Measurements from ENCODE around the gene STX7. TPM values are rescaled to one million over a fixed set of nuclear protein-coding genes. Genes with fewer than 3 reads are reported as not detected.
A peak's percentile ranks its signal among the peaks of the same experiment; 100 is the strongest.

The STX7 gene
- total RNA-seq, 1 experiment from 2014 or later: 25.6 TPM

DNA sequence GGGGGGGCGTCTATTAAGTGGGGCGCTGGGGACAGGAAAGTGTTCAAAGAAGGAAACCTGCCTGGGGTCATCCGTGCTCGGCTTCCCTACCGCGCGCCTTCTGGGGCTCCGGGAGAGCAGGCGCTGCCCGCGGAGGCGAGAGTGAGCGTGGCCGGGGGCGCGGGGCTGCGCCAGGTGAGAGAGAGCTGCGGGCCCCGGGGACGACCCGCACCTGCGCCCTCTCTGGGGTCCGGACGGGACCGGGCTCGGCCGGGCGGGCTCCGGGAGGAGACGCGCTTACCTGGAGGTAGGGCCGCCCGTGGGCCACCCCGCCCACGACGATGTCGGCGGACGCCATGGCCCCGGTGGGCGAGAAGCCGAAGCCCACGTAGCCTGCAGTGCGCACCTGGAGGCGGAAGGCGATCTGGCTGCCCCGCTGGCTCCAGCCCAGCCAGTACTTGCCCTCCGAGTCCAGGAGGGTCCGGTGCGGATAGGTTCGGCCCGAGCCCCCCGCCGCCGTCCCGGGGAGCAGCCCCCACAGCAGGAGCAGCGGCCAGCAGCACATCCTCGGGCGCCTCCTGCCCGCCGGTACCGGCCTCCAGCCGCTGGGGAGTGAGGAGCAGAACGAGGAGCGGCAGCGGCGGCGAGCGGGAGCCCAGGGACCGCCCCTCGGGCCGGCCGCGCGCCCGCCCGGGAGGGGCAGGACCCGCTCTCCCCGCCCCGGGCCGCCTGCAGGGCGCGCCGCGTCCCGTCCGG is 111.9 kb downstream of the STX7 start, which contains the start of gene MOXD1 (continued):
- no peak for TF ChIP-seq USF2 (CRISPR knock-in tag; IDR thresholded peaks at IDR 0.05)
- peak; percentile 12; the same call in 1 of the 2 replicates for TF ChIP-seq TEAD1 (CRISPR knock-in tag; IDR thresholded peaks at IDR 0.05)
- TF ChIP-seq IRF2 (CRISPR knock-in tag; IDR thresholded peaks at IDR 0.05; ENCODE audit: borderline replicate concordance, low read depth): no peak
- TF ChIP-seq, protein P1, sequence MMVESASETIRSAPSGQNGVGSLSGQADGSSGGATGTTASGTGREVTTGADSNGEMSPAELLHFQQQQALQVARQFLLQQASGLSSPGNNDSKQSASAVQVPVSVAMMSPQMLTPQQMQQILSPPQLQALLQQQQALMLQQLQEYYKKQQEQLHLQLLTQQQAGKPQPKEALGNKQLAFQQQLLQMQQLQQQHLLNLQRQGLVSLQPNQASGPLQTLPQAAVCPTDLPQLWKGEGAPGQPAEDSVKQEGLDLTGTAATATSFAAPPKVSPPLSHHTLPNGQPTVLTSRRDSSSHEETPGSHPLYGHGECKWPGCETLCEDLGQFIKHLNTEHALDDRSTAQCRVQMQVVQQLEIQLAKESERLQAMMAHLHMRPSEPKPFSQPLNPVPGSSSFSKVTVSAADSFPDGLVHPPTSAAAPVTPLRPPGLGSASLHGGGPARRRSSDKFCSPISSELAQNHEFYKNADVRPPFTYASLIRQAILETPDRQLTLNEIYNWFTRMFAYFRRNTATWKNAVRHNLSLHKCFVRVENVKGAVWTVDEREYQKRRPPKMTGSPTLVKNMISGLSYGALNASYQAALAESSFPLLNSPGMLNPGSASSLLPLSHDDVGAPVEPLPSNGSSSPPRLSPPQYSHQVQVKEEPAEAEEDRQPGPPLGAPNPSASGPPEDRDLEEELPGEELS (CRISPR knock-in tag; IDR thresholded peaks at IDR 0.05): no peak; the same call in 1 of the 2 replicates
- TF ChIP-seq, protein P2, sequence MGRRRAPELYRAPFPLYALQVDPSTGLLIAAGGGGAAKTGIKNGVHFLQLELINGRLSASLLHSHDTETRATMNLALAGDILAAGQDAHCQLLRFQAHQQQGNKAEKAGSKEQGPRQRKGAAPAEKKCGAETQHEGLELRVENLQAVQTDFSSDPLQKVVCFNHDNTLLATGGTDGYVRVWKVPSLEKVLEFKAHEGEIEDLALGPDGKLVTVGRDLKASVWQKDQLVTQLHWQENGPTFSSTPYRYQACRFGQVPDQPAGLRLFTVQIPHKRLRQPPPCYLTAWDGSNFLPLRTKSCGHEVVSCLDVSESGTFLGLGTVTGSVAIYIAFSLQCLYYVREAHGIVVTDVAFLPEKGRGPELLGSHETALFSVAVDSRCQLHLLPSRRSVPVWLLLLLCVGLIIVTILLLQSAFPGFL (CRISPR knock-in tag; IDR thresholded peaks at IDR 0.05; ENCODE audit: borderline replicate concordance): no peak
- no peak for TF ChIP-seq JUN (CRISPR knock-in tag; IDR thresholded peaks at IDR 0.05)
- no peak for TF ChIP-seq GRHL2 (CRISPR knock-in tag; IDR thresholded peaks at IDR 0.05; ENCODE audit: insufficient replicate concordance, severe bottlenecking)
- TF ChIP-seq MYBL2 (CRISPR knock-in tag; IDR thresholded peaks at IDR 0.05): no peak
- no peak for TF ChIP-seq OVOL2 (CRISPR knock-in tag; IDR thresholded peaks at IDR 0.05; ENCODE audit: borderline replicate concordance)
- TF ChIP-seq ZNF121 (CRISPR knock-in tag; IDR thresholded peaks at IDR 0.05): no peak
- no peak for TF ChIP-seq FOXP1 (CRISPR knock-in tag; IDR thresholded peaks at IDR 0.05; ENCODE audit: borderline replicate concordance)
- no peak for TF ChIP-seq MXD4 (CRISPR knock-in tag; IDR thresholded peaks at IDR 0.05; ENCODE audit: borderline replicate concordance)
- no peak for TF ChIP-seq PRRX2 (CRISPR knock-in tag; IDR thresholded peaks at IDR 0.05)
- no peak for TF ChIP-seq NR1H2 (CRISPR knock-in tag; IDR thresholded peaks at IDR 0.05)
- no peak for TF ChIP-seq ZNF416 (CRISPR knock-in tag; IDR thresholded peaks at IDR 0.05)
- TF ChIP-seq RORB (CRISPR knock-in tag; IDR thresholded peaks at IDR 0.05): no peak
- TF ChIP-seq, protein P3, sequence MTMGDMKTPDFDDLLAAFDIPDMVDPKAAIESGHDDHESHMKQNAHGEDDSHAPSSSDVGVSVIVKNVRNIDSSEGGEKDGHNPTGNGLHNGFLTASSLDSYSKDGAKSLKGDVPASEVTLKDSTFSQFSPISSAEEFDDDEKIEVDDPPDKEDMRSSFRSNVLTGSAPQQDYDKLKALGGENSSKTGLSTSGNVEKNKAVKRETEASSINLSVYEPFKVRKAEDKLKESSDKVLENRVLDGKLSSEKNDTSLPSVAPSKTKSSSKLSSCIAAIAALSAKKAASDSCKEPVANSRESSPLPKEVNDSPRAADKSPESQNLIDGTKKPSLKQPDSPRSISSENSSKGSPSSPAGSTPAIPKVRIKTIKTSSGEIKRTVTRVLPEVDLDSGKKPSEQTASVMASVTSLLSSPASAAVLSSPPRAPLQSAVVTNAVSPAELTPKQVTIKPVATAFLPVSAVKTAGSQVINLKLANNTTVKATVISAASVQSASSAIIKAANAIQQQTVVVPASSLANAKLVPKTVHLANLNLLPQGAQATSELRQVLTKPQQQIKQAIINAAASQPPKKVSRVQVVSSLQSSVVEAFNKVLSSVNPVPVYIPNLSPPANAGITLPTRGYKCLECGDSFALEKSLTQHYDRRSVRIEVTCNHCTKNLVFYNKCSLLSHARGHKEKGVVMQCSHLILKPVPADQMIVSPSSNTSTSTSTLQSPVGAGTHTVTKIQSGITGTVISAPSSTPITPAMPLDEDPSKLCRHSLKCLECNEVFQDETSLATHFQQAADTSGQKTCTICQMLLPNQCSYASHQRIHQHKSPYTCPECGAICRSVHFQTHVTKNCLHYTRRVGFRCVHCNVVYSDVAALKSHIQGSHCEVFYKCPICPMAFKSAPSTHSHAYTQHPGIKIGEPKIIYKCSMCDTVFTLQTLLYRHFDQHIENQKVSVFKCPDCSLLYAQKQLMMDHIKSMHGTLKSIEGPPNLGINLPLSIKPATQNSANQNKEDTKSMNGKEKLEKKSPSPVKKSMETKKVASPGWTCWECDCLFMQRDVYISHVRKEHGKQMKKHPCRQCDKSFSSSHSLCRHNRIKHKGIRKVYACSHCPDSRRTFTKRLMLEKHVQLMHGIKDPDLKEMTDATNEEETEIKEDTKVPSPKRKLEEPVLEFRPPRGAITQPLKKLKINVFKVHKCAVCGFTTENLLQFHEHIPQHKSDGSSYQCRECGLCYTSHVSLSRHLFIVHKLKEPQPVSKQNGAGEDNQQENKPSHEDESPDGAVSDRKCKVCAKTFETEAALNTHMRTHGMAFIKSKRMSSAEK (CRISPR knock-in tag; IDR thresholded peaks at IDR 0.05; ENCODE audit: borderline replicate concordance): no peak
- no peak for TF ChIP-seq ATF3 (CRISPR knock-in tag; conservative IDR thresholded peaks at IDR 0.05)
- no peak for TF ChIP-seq PRDM15 (CRISPR knock-in tag; IDR thresholded peaks at IDR 0.05)
- peak; percentile 46; the same call in 1 of the 2 replicates for TF ChIP-seq FOXK1 (CRISPR knock-in tag; IDR thresholded peaks at IDR 0.05)
- peak; percentile 48; the same call in 1 of the 2 replicates for TF ChIP-seq ESRRA (CRISPR knock-in tag; IDR thresholded peaks at IDR 0.05; ENCODE audit: borderline replicate concordance)
- TF ChIP-seq NR3C1 (CRISPR knock-in tag; conservative IDR thresholded peaks at IDR 0.05; ENCODE audit: low read depth): no peak; the same call in 1 of the 2 replicates
- no peak for TF ChIP-seq SP1 (CRISPR knock-in tag; conservative IDR thresholded peaks at IDR 0.05)
- TF ChIP-seq ZBTB21 (CRISPR knock-in tag; IDR thresholded peaks at IDR 0.05; ENCODE audit: borderline replicate concordance): no peak

Measured in WTC11 (cell line).